ENCODE measurements around the gene MSS51.

The MSS51 gene

GRCh38 chr10:73448384-73448783, 15.0 kb upstream of the MSS51 start:
- Histone ChIP-seq H3K36me3 (peaks cover 45% of the 10 kb centered on the region), H3K27me3 (no peaks in the 10 kb centered on the region), H3K4me3 (ENCODE audit: low read depth in 1 of 2, low read length in 1 of 2) (no peak overlapping the region), H3K9me3 (no peaks in the 10 kb centered on the region), H3K27ac (no peak overlapping the region), H3K4me1 (ENCODE audit: control insufficient read depth in 1 of 2, insufficient read depth in 1 of 2, low read depth in 1 of 2, low read length in 1 of 2) (no peaks in the 10 kb centered on the region)
- TF ChIP-seq CTCF (IDR thresholded peaks at IDR 0.05) = no peak

- Histone ChIP-seq H3K4me1 (ENCODE audit: control insufficient read depth in 1 of 2, insufficient read depth in 1 of 2, low read depth in 1 of 2, low read length in 1 of 2) (no peaks in the 10 kb centered on the region), H3K4me3 (ENCODE audit: low read depth in 1 of 2, low read length in 1 of 2) (no peak overlapping the region), H3K9me3 (no peaks in the 10 kb centered on the region), H3K36me3 (peaks cover 37% of the 10 kb centered on the region), H3K27me3 (no peaks in the 10 kb centered on the region), H3K27ac (no peak overlapping the region)
- no peak for TF ChIP-seq CTCF (IDR thresholded peaks at IDR 0.05)
Measured at GRCh38 chr10:73446926-73447325, 13.6 kb upstream of the MSS51 start.

- H3K36me3 ChIP-seq = peaks cover 59% of the 10 kb centered on the region
- no peak overlapping the region for H3K27ac ChIP-seq
- H3K9me3 ChIP-seq = no peaks in the 10 kb centered on the region
- TF ChIP-seq CTCF (IDR thresholded peaks at IDR 0.05) = no peak
- H3K27me3 ChIP-seq = no peaks in the 10 kb centered on the region
- no peak overlapping the region for H3K4me3 ChIP-seq (ENCODE audit: low read depth in 1 of 2, low read length in 1 of 2)
- no peaks in the 10 kb centered on the region for H3K4me1 ChIP-seq (ENCODE audit: control insufficient read depth in 1 of 2, insufficient read depth in 1 of 2, low read depth in 1 of 2, low read length in 1 of 2)
Measured at GRCh38 chr10:73444457-73444856, 11.1 kb upstream of the MSS51 start.

- no peak overlapping the region for H3K27ac ChIP-seq
- no peak for TF ChIP-seq CTCF (IDR thresholded peaks at IDR 0.05)
- H3K27me3 ChIP-seq = no peaks in the 10 kb centered on the region
- no peak overlapping the region for H3K4me3 ChIP-seq (ENCODE audit: low read depth in 1 of 2, low read length in 1 of 2)
- H3K4me1 ChIP-seq (ENCODE audit: control insufficient read depth in 1 of 2, insufficient read depth in 1 of 2, low read depth in 1 of 2, low read length in 1 of 2) = no peaks in the 10 kb centered on the region
- H3K36me3 ChIP-seq = peaks cover 76% of the 10 kb centered on the region
- H3K9me3 ChIP-seq = no peaks in the 10 kb centered on the region
Measured at GRCh38 chr10:73439605-73440312, 6.4 kb upstream of the MSS51 start.

GRCh38 chr10:73439055-73439454, 5.7 kb upstream of the MSS51 start:
- TF ChIP-seq CTCF (IDR thresholded peaks at IDR 0.05) = no peak
- no peaks in the 10 kb centered on the region for H3K27me3 ChIP-seq
- H3K36me3 ChIP-seq = peaks cover 70% of the 10 kb centered on the region
- H3K9me3 ChIP-seq = no peaks in the 10 kb centered on the region
- H3K4me1 ChIP-seq (ENCODE audit: control insufficient read depth in 1 of 2, insufficient read depth in 1 of 2, low read depth in 1 of 2, low read length in 1 of 2) = no peaks in the 10 kb centered on the region
- H3K27ac ChIP-seq = no peak overlapping the region
- H3K4me3 ChIP-seq (ENCODE audit: low read depth in 1 of 2, low read length in 1 of 2) = no peak overlapping the region

Data from neutrophil (primary cell).